GM12864 (cell line): ENCODE results near the gene PTPRD.

Source experiments
- DNase-seq: peaks from one replicate; pipeline ENCODE4 v3.0.0-alpha.2; 2011; ENCODE audit warnings: low read depth
- H3K4me3 ChIP-seq: 2 replicates; pipeline ENCODE4 v1.5.1; 2011; ENCODE audit warnings: mild to moderate bottlenecking, low read depth, low read length, control low read depth
- CTCF ChIP-seq: IDR thresholded peaks from 2 replicates; pipeline ENCODE4 v1.5.1; 2011; ENCODE audit warnings: low read depth, mild to moderate bottlenecking, moderate library complexity, low read length, control low read depth, inconsistent platforms; ENCODE audit errors: missing control alignments

PTPRD gene

GRCh38 chr9:8267636-8268035 lies 2345.2 kb downstream of the PTPRD start:
- no peak for TF ChIP-seq CTCF
- no peak overlapping the region for H3K4me3 ChIP-seq
- no peak for DNase-seq

GRCh38 chr9:8266861-8267260 lies 2345.9 kb downstream of the PTPRD start:
- no peak for DNase-seq
- no peak overlapping the region for H3K4me3 ChIP-seq
- no peak for TF ChIP-seq CTCF

GRCh38 chr9:8265281-8265680 lies 2347.5 kb downstream of the PTPRD start:
- no peak for TF ChIP-seq CTCF
- DNase-seq: no peak
- no peak overlapping the region for H3K4me3 ChIP-seq
